ENCODE data around the gene NFATC2IP.
"Not testable (repeated sequence)": the region's sequence is repeated elsewhere in the genome, so short reads cannot be mapped to it uniquely, and the experiment has no call there.

NFATC2IP gene

GRCh38 chr16:28986046-28986445, 35.3 kb downstream of the NFATC2IP start:
- no peaks in the 10 kb centered on the region for H3K4me1 ChIP-seq (ENCODE audit: insufficient read depth, low read length)
- peaks cover 6% of the 10 kb centered on the region; the same call in 1 of the 2 replicates for H3K9me3 ChIP-seq (ENCODE audit: control insufficient read depth, insufficient read depth, low read length)
- H3K36me3 ChIP-seq (ENCODE audit: insufficient read depth, low read length): no peaks in the 10 kb centered on the region; the same call in none of the 2 replicates
- no peak overlapping the region for H3K9ac ChIP-seq (ENCODE audit: low read depth, low read length)

DNA sequence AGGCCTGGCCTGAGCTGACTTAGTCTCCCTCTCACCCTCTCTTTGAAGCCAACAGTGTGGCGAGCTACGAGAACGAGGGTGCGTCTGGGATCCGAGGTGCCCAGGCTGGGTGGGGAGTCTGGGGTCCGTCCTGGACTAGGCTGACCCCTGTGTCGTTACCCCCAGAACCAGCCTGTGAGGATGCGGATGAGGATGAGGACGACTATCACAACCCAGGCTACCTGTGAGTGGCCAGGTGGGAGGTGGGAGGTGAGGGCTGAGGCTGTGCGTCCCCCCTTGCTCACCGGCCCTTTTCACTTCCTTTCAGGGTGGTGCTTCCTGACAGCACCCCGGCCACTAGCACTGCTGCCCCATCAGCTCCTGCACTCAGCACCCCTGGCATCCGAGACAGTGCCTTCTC, 35.8 kb downstream of the NFATC2IP start:
- no peaks in the 10 kb centered on the region; the same call in none of the 2 replicates for H3K36me3 ChIP-seq (ENCODE audit: insufficient read depth, low read length)
- H3K4me1 ChIP-seq (ENCODE audit: insufficient read depth, low read length): no peaks in the 10 kb centered on the region
- H3K9me3 ChIP-seq (ENCODE audit: control insufficient read depth, insufficient read depth, low read length): peaks cover 3% of the 10 kb centered on the region; the same call in 1 of the 2 replicates
- H3K9ac ChIP-seq (ENCODE audit: low read depth, low read length): no peak overlapping the region

DNA sequence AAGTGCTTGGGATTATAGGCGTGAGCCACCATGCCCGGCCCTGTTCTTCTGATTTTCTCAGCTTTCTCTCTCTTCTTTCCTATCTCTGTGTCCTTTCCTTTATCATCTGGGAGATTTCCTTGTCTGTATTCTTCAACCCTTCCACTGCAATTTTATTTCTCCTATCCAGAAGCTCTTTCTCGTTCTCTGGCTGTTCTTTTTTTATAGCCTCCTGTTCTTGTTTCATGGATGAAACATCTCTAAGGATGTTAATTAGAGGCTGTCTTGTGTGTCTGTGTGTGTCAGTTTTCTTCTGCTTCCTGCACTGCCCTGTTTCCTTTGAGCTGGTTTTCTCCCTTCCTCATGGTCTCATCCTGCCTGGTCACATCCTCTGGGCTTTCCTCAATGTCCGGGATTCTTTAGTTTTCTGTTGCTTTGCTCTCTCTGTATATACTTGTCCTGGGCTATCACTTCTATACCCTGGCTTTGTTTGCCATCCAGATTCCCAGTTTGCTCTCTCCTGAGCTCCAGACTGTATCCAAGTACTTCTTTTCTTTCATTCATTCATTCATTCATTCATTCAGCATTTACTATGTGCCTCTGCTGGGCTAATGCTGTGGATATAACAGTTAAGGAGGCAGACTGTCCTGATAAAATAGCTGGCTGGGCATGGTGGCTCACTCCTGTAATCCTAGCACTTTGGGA, 36.6 kb downstream of the NFATC2IP start:
- H3K9me3 ChIP-seq (ENCODE audit: control insufficient read depth, insufficient read depth, low read length): no peaks in the 10 kb centered on the region
- no peaks in the 10 kb centered on the region for H3K4me1 ChIP-seq (ENCODE audit: insufficient read depth, low read length)
- H3K36me3 ChIP-seq (ENCODE audit: insufficient read depth, low read length): no peaks in the 10 kb centered on the region; the same call in none of the 2 replicates
- no peak overlapping the region for H3K9ac ChIP-seq (ENCODE audit: low read depth, low read length)

- no peaks in the 10 kb centered on the region; the same call in none of the 2 replicates for H3K36me3 ChIP-seq (ENCODE audit: insufficient read depth, low read length)
- no peaks in the 10 kb centered on the region for H3K9me3 ChIP-seq (ENCODE audit: control insufficient read depth, insufficient read depth, low read length)
- no peak overlapping the region for H3K9ac ChIP-seq (ENCODE audit: low read depth, low read length)
Observed at GRCh38 chr16:28989363-28989762, 38.6 kb downstream of the NFATC2IP start.

GRCh38 chr16:28990375-28991040, 39.8 kb downstream of the NFATC2IP start:
- Histone ChIP-seq H3K4me1 (ENCODE audit: insufficient read depth, low read length) (no peaks in the 10 kb centered on the region), H3K9me3 (ENCODE audit: control insufficient read depth, insufficient read depth, low read length) (no peaks in the 10 kb centered on the region), H3K9ac (ENCODE audit: low read depth, low read length) (no peak overlapping the region), H3K36me3 (ENCODE audit: insufficient read depth, low read length) (no peaks in the 10 kb centered on the region; the same call in none of the 2 replicates)

More at GRCh38 chr16:28989363-28989762, 38.6 kb downstream of the NFATC2IP start:
- no peaks in the 10 kb centered on the region for H3K4me1 ChIP-seq (ENCODE audit: insufficient read depth, low read length)

DNA sequence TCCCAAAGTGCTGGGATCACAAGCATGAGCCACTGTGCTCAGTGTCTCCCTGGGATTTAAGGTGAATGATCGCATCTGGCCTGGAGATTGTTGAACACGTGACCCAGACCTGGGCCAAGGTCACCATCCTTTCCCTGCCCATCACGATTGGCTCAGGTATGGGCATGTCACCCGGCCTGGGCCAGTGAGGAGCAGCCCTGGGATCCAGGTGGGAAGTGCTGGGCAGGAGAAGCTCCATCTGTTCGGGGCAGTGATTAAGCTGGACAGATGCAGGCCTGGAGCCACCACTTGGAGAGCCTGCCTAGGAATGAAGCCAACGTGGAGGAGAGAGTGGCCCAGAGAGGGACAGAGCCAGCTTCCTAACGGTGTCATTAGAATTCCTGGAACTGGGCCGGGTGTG, 41.0 kb downstream of the NFATC2IP start:
- Histone ChIP-seq H3K36me3 (ENCODE audit: insufficient read depth, low read length) (no peaks in the 10 kb centered on the region; the same call in none of the 2 replicates), H3K4me1 (ENCODE audit: insufficient read depth, low read length) (no peaks in the 10 kb centered on the region), H3K9ac (ENCODE audit: low read depth, low read length) (no peak overlapping the region), H3K9me3 (ENCODE audit: control insufficient read depth, insufficient read depth, low read length) (no peaks in the 10 kb centered on the region)

DNA sequence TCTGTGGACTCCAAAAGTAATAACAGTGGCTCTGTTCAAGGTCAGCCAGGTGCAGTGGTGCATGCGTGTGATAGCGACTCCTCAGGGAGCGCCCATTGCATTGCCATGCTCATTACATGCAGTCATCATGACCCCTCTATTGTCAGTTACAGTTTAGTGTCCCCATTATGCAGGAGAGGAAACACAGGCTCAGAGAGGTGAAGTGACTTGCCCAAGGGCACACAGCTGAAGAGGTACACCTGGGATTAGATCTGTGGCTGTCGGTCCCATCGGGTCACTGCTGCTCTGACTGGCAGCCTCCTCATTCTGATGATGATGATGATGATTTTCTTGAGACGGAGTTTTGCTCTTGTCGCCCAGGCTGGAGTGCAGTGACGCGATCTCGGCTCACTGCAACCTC, 41.8 kb downstream of the NFATC2IP start:
- Histone ChIP-seq H3K4me1 (ENCODE audit: insufficient read depth, low read length) (no peaks in the 10 kb centered on the region), H3K9me3 (ENCODE audit: control insufficient read depth, insufficient read depth, low read length) (no peaks in the 10 kb centered on the region), H3K9ac (ENCODE audit: low read depth, low read length) (no peak overlapping the region)

GRCh38 chr16:28998837-28999236, 48.1 kb downstream of the NFATC2IP start:
- H3K36me3 ChIP-seq (ENCODE audit: insufficient read depth, low read length): no peaks in the 10 kb centered on the region

More for the DNA sequence above, 41.8 kb downstream of the NFATC2IP start:
- no peaks in the 10 kb centered on the region for H3K36me3 ChIP-seq (ENCODE audit: insufficient read depth, low read length)

GRCh38 chr16:28999577-28999976, 48.8 kb downstream of the NFATC2IP start:
- H3K9ac ChIP-seq (ENCODE audit: low read depth, low read length): no peak overlapping the region
- no peaks in the 10 kb centered on the region for H3K36me3 ChIP-seq (ENCODE audit: insufficient read depth, low read length)
- no peaks in the 10 kb centered on the region for H3K9me3 ChIP-seq (ENCODE audit: control insufficient read depth, insufficient read depth, low read length)
- no peaks in the 10 kb centered on the region for H3K4me1 ChIP-seq (ENCODE audit: insufficient read depth, low read length)

More at GRCh38 chr16:28998837-28999236, 48.1 kb downstream of the NFATC2IP start:
- H3K9me3 ChIP-seq (ENCODE audit: control insufficient read depth, insufficient read depth, low read length): no peaks in the 10 kb centered on the region
- no peaks in the 10 kb centered on the region for H3K4me1 ChIP-seq (ENCODE audit: insufficient read depth, low read length)
- H3K9ac ChIP-seq (ENCODE audit: low read depth, low read length): no peak overlapping the region

- H3K9ac ChIP-seq (ENCODE audit: low read depth, low read length): no peak overlapping the region
- no peaks in the 10 kb centered on the region for H3K9me3 ChIP-seq (ENCODE audit: control insufficient read depth, insufficient read depth, low read length)
- no peaks in the 10 kb centered on the region for H3K4me1 ChIP-seq (ENCODE audit: insufficient read depth, low read length)
- H3K36me3 ChIP-seq (ENCODE audit: insufficient read depth, low read length): no peaks in the 10 kb centered on the region
Observed at GRCh38 chr16:29000019-29000418, 49.3 kb downstream of the NFATC2IP start.

GRCh38 chr16:29004496-29005139, 53.9 kb downstream of the NFATC2IP start:
- H3K36me3 ChIP-seq (ENCODE audit: insufficient read depth, low read length); H3K4me1 ChIP-seq (ENCODE audit: insufficient read depth, low read length); H3K9ac ChIP-seq (ENCODE audit: low read depth, low read length); H3K9me3 ChIP-seq (ENCODE audit: control insufficient read depth, insufficient read depth, low read length): not testable (repeated sequence)

GRCh38 chr16:29007730-29008593, 57.2 kb downstream of the NFATC2IP start:
- Histone ChIP-seq H3K9me3 (ENCODE audit: control insufficient read depth, insufficient read depth, low read length) (no peaks in the 10 kb centered on the region), H3K9ac (ENCODE audit: low read depth, low read length) (no peak overlapping the region), H3K36me3 (ENCODE audit: insufficient read depth, low read length) (no peaks in the 10 kb centered on the region), H3K4me1 (ENCODE audit: insufficient read depth, low read length) (no peaks in the 10 kb centered on the region)

- Histone ChIP-seq H3K9ac (ENCODE audit: low read depth, low read length) (no peak overlapping the region), H3K4me1 (ENCODE audit: insufficient read depth, low read length) (no peaks in the 10 kb centered on the region)
Observed at GRCh38 chr16:29009050-29009837, 58.5 kb downstream of the NFATC2IP start.

More at GRCh38 chr16:29009050-29009837, 58.5 kb downstream of the NFATC2IP start:
- H3K9me3 ChIP-seq (ENCODE audit: control insufficient read depth, insufficient read depth, low read length): no peaks in the 10 kb centered on the region
- no peaks in the 10 kb centered on the region for H3K36me3 ChIP-seq (ENCODE audit: insufficient read depth, low read length)
